SK-N-SH (cell line): ENCODE data around the gene MRGPRD. TPM values are rescaled to one million over a fixed set of nuclear protein-coding genes. Genes with fewer than 3 reads are reported as not detected.
"Not testable (repeated sequence)": the region's sequence is repeated elsewhere in the genome, so short reads cannot be mapped to it uniquely, and the experiment has no call there.

ENCODE experiments used
- CTCF ChIA-PET: fragments of 300-600, 350-600 bp; formaldehyde crosslinking; extraction: SDS; loops from one replicate; lab custom pipeline; 2021; lab: Yijun Ruan, JAX
- POLR2A ChIA-PET: fragments of 350-600 bp; sonication (Branson Sonifier 250); formaldehyde crosslinking; extraction: SDS; loops from one replicate; lab custom pipeline; 2020; ENCODE audit warnings: antibody characterized with exemption, inconsistent platforms; lab: Yijun Ruan, JAX
- DNase-seq: peaks from one replicate; pipeline ENCODE4 v3.0.0; 2012
- H2AFZ ChIP-seq: fragments of 200-600 bp; sonication (generic); 2 replicates; pipeline ENCODE4 v1.8.1; 2016; ENCODE audit warnings: antibody characterized with exemption, mild to moderate bottlenecking, low read depth
- H3F3A ChIP-seq: fragments of 200-600 bp; sonication (generic); replicated peaks from 2 replicates; pipeline ENCODE3; 2016; ENCODE audit warnings: antibody characterized with exemption, mild to moderate bottlenecking; ENCODE audit not compliant: insufficient read depth
- H3K27ac ChIP-seq, 2 experiments: fragments of 200-500 bp in 1 of 2; fragments of 200-600 bp in 1 of 2; sonication (Bioruptor generic) in 1 of 2; sonication (generic), shearing (Covaris generic) in 1 of 2; 2 replicates each; pipeline versions ENCODE4 v1.5.1 to v1.6.1; 2014 to 2016; ENCODE audit warnings: low read depth in 2 of 2, inconsistent platforms in 1 of 2, low read length in 1 of 2, mild to moderate bottlenecking in 1 of 2, mixed read lengths in 1 of 2
- H3K27me3 ChIP-seq: fragments of 200-600 bp; sonication (generic), shearing (Covaris generic); 2 replicates; pipeline ENCODE4 v1.6.1; 2016; ENCODE audit warnings: mixed run types; ENCODE audit not compliant: insufficient read depth
- H3K36me3 ChIP-seq, 2 experiments: fragments of 200-500 bp in 1 of 2; fragments of 200-600 bp in 1 of 2; sonication (Bioruptor generic) in 1 of 2; sonication (generic) in 1 of 2; replicated peaks in 1 of 2; 2 replicates each; pipeline versions ENCODE3 to v1.5.1; 2014 to 2016; ENCODE audit warnings: low read length in 1 of 2, mild to moderate bottlenecking in 1 of 2; ENCODE audit not compliant: insufficient read depth in 2 of 2, control insufficient read depth in 1 of 2
- H3K4me1 ChIP-seq, 2 experiments: fragments of 200-500 bp in 1 of 2; fragments of 200-600 bp in 1 of 2; sonication (Bioruptor generic) in 1 of 2; sonication (generic), shearing (Covaris generic) in 1 of 2; 2 replicates each; pipeline versions ENCODE4 v1.5.1 to v1.6.1; 2014 to 2016; ENCODE audit warnings: low read depth in 1 of 2, low read length in 1 of 2, mixed run types in 1 of 2; ENCODE audit not compliant: insufficient read depth in 2 of 2, control insufficient read depth in 1 of 2
- H3K4me2 ChIP-seq: fragments of 200-600 bp; sonication (generic), shearing (Covaris generic); 2 replicates; pipeline ENCODE4 v1.6.1; 2017; ENCODE audit warnings: mixed run types
- H3K4me3 ChIP-seq, 2 experiments: fragments of 200-500 bp in 1 of 2; fragments of 200-600 bp in 1 of 2; sonication (Bioruptor generic) in 1 of 2; sonication (generic), shearing (Covaris generic) in 1 of 2; 2 replicates each; pipeline versions ENCODE4 v1.5.1 to v1.8.1; 2014 to 2016; ENCODE audit warnings: low read depth in 2 of 2, inconsistent platforms in 1 of 2, low read length in 1 of 2, mild to moderate bottlenecking in 1 of 2, mixed read lengths in 1 of 2, moderate library complexity in 1 of 2
- H3K79me2 ChIP-seq: fragments of 200-600 bp; sonication (generic); 2 replicates; pipeline ENCODE4 v1.8.1; 2017; ENCODE audit warnings: mild to moderate bottlenecking; ENCODE audit not compliant: insufficient read depth
- H3K9ac ChIP-seq: fragments of 200-600 bp; sonication (generic); 2 replicates; pipeline ENCODE4 v1.6.1; 2017; ENCODE audit warnings: mixed run types
- H3K9me2 ChIP-seq: fragments of 200-600 bp; sonication (generic); 2 replicates; pipeline ENCODE4 v1.6.1; 2017; ENCODE audit warnings: mixed run types
- H3K9me3 ChIP-seq: fragments of 200-600 bp; sonication (generic); 2 replicates; pipeline ENCODE4 v1.6.1; 2017; ENCODE audit warnings: mixed run types, mild to moderate bottlenecking, moderate library complexity
- H4K20me1 ChIP-seq: fragments of 200-600 bp; sonication (generic); 2 replicates; pipeline ENCODE4 v1.6.1; 2017; ENCODE audit warnings: mild to moderate bottlenecking, mixed run types; ENCODE audit not compliant: insufficient read depth
- CTCF ChIP-seq: fragments of 200-600 bp; sonication (generic); IDR thresholded peaks from 2 replicates; pipeline ENCODE4 v1.6.1; 2017; ENCODE audit warnings: antibody characterized with exemption, mild to moderate bottlenecking, moderate library complexity
- FOXJ3 ChIP-seq: sonication (generic); formaldehyde crosslinking; IDR thresholded peaks from 2 replicates; pipeline ENCODE4 v1.5.1; 2020; ENCODE audit warnings: mild to moderate bottlenecking, missing genetic modification reagents
- MXI1 ChIP-seq: IDR thresholded peaks from 2 replicates; pipeline ENCODE4 v1.6.1; 2012; ENCODE audit warnings: mild to moderate bottlenecking, low read depth, low read length, improper control_type of control experiment
- PBX3 ChIP-seq: IDR thresholded peaks from 2 replicates; pipeline ENCODE4; 2012
- RAD21 ChIP-seq: IDR thresholded peaks from 2 replicates; pipeline ENCODE4 v1.6.1; 2012; ENCODE audit warnings: mild to moderate bottlenecking, low read length
- RCOR1 ChIP-seq: fragments of 150-350 bp; IDR thresholded peaks from 2 replicates; pipeline ENCODE4 v1.6.1; 2017; ENCODE audit warnings: antibody characterized with exemption, low read length
- SIN3A ChIP-seq: IDR thresholded peaks from 2 replicates; pipeline ENCODE4 v1.6.1; 2012; ENCODE audit warnings: low read depth, mild to moderate bottlenecking, low read length, moderate library complexity, borderline replicate concordance
- SMC3 ChIP-seq: IDR thresholded peaks from 2 replicates; pipeline ENCODE4 v1.6.1; 2012; ENCODE audit warnings: low read depth, low read length, improper control_type of control experiment
- USF1 ChIP-seq: IDR thresholded peaks from 2 replicates; pipeline ENCODE4 v1.4.0; 2012; ENCODE audit warnings: low read depth, borderline replicate concordance
- WGBS: methylation state at CpG from one replicate; pipeline ENCODE4 v1.1.6; 2017; ENCODE audit warnings: low lambda C conversion rate; 5-methylcytosine and 5-hydroxymethylcytosine counted together
- polyA plus RNA-seq, 3 experiments: library from polyadenylated mRNA; depleted of rRNA; stranded (reverse); fragments of >200 nt; gene quantifications; 2 replicates each; pipeline ENCODE4 v1.2.3, GENCODE V29; 2012
- TF ChIP-seq, protein P1 (sequence below): IDR thresholded peaks from 2 replicates; pipeline ENCODE4 v1.6.1; 2012; ENCODE audit warnings: mild to moderate bottlenecking, low read depth, low read length, moderate library complexity
- TF ChIP-seq, protein P2 (sequence below): IDR thresholded peaks from 2 replicates; pipeline ENCODE4 v1.4.0; 2012; ENCODE audit warnings: low read depth, borderline replicate concordance

MRGPRD gene
- polyA plus RNA-seq, 1 of the 3 experiments (the other 2 are of a cell fraction): not detected

DNA sequence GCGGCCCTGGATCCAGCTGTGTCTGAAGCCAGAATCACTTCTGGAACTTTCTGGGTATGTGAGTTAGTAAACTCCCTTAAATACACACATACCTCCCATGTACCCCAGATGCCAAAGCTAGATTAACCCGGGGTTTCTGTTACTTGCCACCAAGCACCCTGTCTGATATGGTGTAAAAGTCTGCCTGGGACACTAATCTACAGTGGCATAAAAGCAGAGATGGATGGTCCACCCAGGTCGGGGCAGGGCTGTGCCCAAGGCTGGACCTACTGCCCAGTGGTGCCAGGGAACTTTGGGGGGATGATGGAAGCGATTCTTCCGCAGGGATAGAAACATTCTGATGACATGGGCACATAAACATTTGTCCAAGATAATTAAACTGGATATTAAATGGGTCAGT, 19.6 kb upstream of the MRGPRD start:
- Histone ChIP-seq H3K36me3 (no peaks in the 10 kb centered on the region), H3K27me3 (no peaks in the 10 kb centered on the region), H3K27ac (peak overlapping the region in 1 of 2 experiments; percentile 22; a peak in 2 of 4 replicates), H3K9me2 (no peaks in the 10 kb centered on the region), H3K4me3 (no peak overlapping the region), H2AFZ (no peak overlapping the region), H3K4me2 (no peak overlapping the region; the same call in 1 of the 2 replicates), H3K9me3 (no peaks in the 10 kb centered on the region), H3K79me2 (no peaks in the 10 kb centered on the region), H3K4me1 (peaks cover 14 to 40% of the 10 kb centered on the region in 2 experiments), H4K20me1 (no peaks in the 10 kb centered on the region), H3K9ac (no peak overlapping the region), H3F3A (no peaks in the 10 kb centered on the region)
- ChIA-PET POLR2A (no interaction called here), CTCF (interaction anchor here (1.0 to 3.9 kb wide), 8 partner anchors 8 to 81 kb away, joined by 3 to 26 read pairs (median 4); partner anchors contain the start of gene MRGPRF)
- TF ChIP-seq MXI1 (no peak), RCOR1 (no peak), RAD21 (no peak), USF1 (no peak), SIN3A (no peak), SMC3 (no peak), PBX3 (no peak), FOXJ3 (no peak), CTCF (no peak)
- TF ChIP-seq, protein P1, sequence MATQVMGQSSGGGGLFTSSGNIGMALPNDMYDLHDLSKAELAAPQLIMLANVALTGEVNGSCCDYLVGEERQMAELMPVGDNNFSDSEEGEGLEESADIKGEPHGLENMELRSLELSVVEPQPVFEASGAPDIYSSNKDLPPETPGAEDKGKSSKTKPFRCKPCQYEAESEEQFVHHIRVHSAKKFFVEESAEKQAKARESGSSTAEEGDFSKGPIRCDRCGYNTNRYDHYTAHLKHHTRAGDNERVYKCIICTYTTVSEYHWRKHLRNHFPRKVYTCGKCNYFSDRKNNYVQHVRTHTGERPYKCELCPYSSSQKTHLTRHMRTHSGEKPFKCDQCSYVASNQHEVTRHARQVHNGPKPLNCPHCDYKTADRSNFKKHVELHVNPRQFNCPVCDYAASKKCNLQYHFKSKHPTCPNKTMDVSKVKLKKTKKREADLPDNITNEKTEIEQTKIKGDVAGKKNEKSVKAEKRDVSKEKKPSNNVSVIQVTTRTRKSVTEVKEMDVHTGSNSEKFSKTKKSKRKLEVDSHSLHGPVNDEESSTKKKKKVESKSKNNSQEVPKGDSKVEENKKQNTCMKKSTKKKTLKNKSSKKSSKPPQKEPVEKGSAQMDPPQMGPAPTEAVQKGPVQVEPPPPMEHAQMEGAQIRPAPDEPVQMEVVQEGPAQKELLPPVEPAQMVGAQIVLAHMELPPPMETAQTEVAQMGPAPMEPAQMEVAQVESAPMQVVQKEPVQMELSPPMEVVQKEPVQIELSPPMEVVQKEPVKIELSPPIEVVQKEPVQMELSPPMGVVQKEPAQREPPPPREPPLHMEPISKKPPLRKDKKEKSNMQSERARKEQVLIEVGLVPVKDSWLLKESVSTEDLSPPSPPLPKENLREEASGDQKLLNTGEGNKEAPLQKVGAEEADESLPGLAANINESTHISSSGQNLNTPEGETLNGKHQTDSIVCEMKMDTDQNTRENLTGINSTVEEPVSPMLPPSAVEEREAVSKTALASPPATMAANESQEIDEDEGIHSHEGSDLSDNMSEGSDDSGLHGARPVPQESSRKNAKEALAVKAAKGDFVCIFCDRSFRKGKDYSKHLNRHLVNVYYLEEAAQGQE: no peak
- TF ChIP-seq, protein P2, sequence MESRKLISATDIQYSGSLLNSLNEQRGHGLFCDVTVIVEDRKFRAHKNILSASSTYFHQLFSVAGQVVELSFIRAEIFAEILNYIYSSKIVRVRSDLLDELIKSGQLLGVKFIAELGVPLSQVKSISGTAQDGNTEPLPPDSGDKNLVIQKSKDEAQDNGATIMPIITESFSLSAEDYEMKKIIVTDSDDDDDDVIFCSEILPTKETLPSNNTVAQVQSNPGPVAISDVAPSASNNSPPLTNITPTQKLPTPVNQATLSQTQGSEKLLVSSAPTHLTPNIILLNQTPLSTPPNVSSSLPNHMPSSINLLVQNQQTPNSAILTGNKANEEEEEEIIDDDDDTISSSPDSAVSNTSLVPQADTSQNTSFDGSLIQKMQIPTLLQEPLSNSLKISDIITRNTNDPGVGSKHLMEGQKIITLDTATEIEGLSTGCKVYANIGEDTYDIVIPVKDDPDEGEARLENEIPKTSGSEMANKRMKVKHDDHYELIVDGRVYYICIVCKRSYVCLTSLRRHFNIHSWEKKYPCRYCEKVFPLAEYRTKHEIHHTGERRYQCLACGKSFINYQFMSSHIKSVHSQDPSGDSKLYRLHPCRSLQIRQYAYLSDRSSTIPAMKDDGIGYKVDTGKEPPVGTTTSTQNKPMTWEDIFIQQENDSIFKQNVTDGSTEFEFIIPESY: no peak
- no peak for DNase-seq
- WGBS: 77% methylated on average over 5 of the region's 5 CpGs

DNA sequence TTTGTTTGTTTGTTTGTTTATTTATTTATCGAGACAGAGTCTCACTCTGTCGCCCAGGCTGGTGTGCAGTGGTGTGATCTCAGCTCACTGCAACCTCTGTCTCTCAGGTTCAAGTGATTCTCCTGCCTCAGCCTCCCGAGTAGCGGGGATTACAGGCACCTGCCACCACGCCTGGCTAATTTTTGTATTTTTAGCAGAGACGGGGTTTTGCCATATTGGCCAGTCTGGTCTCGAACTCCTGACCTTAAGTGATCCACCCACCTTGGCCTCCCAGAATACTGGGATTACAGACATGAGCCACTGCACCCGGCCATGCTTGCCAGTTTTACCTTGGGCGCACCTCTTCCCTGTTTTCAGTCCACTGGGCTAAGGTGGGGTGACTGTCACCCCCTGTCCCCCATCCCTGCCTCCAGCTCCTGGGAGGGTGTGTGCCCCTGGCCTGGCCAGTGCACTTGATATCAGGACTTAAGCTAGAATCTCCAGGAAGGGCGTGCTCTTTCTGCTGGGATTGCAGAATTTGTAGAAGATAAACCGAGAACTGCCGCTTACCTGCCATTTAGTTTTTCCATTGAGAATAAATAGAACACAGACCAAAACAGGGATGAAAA, 19.1 kb upstream of the MRGPRD start:
- H3K4me2 ChIP-seq, H3K4me3 ChIP-seq, H3F3A ChIP-seq, H3K27me3 ChIP-seq, H4K20me1 ChIP-seq, H3K79me2 ChIP-seq, H3K36me3 ChIP-seq, H3K9ac ChIP-seq, DNase-seq, H3K9me2 ChIP-seq, POLR2A ChIA-PET, H2AFZ ChIP-seq, H3K9me3 ChIP-seq: not testable (repeated sequence)
- Histone ChIP-seq H3K4me1 (peaks cover 14 to 40% of the 10 kb centered on the region in 2 experiments), H3K27ac (peak overlapping the region in 1 of 2 experiments; percentile 22; a peak in 2 of 4 replicates)
- CTCF ChIA-PET: interaction anchor here (0.6 to 3.9 kb wide), 7 partner anchors 8 to 145 kb away, joined by 3 to 26 read pairs (median 5); partner anchors contain the start of gene MRGPRF
- WGBS: 96% methylated on average over 12 of the region's 12 CpGs
